ENCODE measurements around the gene KRTAP25-1. TPM values are rescaled to one million over a fixed set of nuclear protein-coding genes. Genes with fewer than 3 reads are reported as not detected.

Gene KRTAP25-1
- polyA plus RNA-seq, 3 donors from 2014 or later: not detected

DNA sequence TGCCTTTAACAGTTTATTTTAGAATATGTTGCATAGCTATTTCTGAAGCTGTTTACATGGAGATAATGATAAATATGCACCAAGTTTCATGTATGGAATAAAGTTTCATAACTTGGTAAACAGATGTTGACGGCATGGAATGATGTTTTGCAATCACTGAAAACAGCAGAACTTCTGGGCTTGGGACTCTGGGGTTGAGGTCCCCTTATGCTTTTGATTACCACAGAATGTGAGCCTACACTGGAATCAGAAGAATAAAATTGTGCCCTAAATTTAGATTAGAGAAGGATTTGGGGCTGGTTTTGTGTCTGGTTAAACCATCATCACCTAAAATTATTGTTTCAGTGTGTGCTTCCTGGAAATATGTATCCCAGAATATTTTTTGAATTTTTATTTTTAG, 17.7 kb downstream of the KRTAP25-1 start:
- Mint-ChIP-seq H3K4me1 (no peaks in the 10 kb centered on the region), H3K27ac (no peak overlapping the region), H3K36me3 (no peaks in the 10 kb centered on the region), H3K27me3 (ENCODE audit: low read depth in 3 of 3) (no peaks in the 10 kb centered on the region), H3K9me3 (peaks cover 4 to 17% (median 8%) of the 10 kb centered on the region in 6 donors), H3K4me3 (no peak overlapping the region)
- DNase-seq: no peak

DNA sequence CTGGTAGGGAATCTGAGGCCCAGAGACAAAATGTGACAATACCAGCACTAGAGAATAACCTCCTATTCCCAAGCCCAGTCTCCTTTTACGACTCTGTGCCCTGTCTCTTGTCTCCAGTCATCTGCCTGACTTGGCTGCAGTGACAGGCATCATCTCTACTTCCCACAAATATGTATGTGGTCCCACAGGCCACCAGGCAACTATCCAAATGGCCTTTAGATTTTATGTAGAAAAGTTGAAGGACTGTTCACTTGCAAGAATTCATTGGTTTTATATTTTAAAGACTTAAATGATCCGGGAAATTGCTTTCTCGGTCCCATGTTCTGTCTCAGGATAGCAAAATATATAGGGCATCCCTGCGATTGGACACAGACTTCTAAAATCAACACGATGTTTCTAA, 18.2 kb downstream of the KRTAP25-1 start:
- Mint-ChIP-seq H3K4me1 (no peaks in the 10 kb centered on the region), H3K27ac (no peak overlapping the region), H3K27me3 (ENCODE audit: low read depth in 3 of 3) (no peaks in the 10 kb centered on the region), H3K9me3 (peaks cover 1 to 22% (median 8%) of the 10 kb centered on the region in 6 donors), H3K36me3 (no peaks in the 10 kb centered on the region), H3K4me3 (no peak overlapping the region)
- DNase-seq: no peak

DNA sequence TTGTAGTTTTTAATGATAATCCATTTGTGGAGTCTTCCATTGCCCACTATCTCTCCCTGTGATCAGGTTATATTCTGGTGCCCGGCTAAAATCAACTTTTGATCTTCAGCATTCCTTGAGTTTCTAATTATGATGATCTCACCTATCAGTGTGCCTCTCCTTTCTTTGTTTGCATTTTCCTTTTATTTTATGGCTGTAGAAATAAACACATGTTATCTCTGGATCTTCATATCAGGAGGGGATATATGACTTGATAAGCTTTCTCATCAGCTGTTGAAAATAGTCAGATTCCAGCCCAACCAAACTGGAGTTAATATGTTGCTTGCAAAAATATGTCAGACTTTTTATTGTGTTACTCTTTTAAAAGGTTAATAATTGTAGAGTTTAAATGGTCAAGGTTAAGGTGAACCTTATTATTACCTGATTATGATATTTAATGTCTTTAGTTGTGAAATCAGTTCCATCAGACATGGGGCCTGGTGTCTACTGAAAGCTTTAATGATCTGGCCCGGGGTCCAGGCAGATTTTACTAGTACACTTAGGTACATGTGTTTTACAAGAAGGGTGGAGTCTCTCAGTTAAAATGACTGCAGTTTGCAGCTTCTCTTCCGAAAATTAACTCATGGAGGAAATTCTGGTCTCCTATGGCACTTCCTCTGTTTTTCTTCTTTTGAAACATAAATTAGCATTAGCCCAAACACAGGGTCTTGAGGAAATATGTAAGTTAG, 19.3 kb downstream of the KRTAP25-1 start:
- Mint-ChIP-seq H3K4me3 (no peak overlapping the region), H3K4me1 (no peaks in the 10 kb centered on the region), H3K36me3 (no peaks in the 10 kb centered on the region), H3K9me3 (peaks cover 1 to 28% (median 10%) of the 10 kb centered on the region in 6 donors), H3K27me3 (ENCODE audit: low read depth in 3 of 3) (no peaks in the 10 kb centered on the region), H3K27ac (no peak overlapping the region)
- no peak for DNase-seq

DNA sequence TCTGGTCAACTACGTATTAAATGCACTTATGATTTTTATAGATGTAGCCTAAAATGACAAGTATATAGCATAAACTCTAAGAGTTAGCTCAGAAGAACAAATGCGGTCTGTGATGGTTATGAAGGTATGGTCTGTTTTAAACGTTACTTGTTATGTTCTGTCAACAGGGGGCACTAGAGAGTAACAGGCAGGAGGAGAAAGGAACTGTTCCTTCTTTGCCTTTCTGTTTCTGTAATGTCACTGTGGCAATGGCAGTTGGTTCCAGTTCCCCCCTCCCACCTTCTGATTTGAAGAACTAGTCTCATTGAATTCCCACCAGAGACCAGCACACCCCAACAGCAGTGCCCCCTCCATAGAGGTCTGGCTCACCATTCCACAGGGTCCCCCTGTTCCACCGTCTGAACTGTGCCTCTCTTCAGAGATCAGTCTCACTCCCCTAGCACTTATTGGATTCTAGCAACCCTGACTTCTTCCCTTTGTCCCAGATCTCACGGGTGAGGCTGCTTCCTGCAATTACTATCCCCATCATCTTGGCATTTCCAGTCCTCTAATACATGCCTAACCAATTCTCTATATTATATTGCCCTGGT, 20.6 kb downstream of the KRTAP25-1 start:
- H3K36me3 Mint-ChIP-seq: no peaks in the 10 kb centered on the region
- H3K9me3 Mint-ChIP-seq: peaks cover 4 to 33% (median 10%) of the 10 kb centered on the region in 6 donors
- H3K27me3 Mint-ChIP-seq (ENCODE audit: low read depth in 3 of 3): no peaks in the 10 kb centered on the region
- H3K4me1 Mint-ChIP-seq: no peaks in the 10 kb centered on the region
- DNase-seq: no peak
- no peak overlapping the region for H3K27ac Mint-ChIP-seq
- no peak overlapping the region for H3K4me3 Mint-ChIP-seq

DNA sequence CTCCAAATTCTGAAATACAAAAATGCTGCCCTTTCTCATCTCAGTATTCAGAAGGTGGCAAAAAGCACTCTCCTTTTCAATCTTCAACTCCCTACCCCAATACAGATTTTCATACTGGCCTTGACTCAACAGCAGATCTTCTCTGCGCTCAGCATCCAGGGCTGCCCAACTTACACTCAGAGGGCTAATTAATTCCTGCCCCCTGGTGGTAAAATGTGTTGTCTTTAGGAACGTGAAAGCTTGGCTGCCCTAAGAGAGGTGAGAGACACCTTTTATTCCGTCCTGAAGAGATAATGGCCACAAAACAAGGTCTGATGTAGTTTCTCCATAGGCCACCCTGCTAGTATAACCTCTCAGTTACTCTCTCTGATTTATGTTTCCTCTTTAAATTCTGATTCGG, 31.5 kb downstream of the KRTAP25-1 start:
- Mint-ChIP-seq H3K27me3 (ENCODE audit: low read depth in 3 of 3) (no peaks in the 10 kb centered on the region), H3K27ac (no peak overlapping the region), H3K4me1 (no peaks in the 10 kb centered on the region), H3K9me3 (peaks cover 0 to 47% (median 10%) of the 10 kb centered on the region in 6 donors), H3K36me3 (no peaks in the 10 kb centered on the region), H3K4me3 (no peak overlapping the region)
- no peak for DNase-seq

DNA sequence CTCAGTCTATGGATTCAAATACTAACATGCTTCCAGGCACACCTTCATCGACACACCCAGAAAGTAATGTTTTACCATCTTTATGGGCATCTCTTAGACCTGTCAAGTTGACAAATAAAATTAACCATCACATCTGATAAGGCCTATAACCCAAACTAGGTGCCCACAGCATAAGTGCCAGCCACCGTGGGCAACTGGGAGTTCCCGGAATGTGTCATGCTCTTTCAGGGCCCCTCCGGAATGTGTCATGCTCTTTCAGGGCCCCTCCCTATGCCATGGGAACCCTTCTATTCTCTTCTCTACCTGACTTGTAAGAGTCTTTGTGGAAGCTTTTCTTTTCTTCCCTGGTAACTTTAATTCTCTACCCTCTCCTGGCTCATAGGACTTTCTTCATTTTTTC, 33.2 kb downstream of the KRTAP25-1 start:
- Mint-ChIP-seq H3K9me3 (peaks cover under 1 to 36% (median 9%) of the 10 kb centered on the region in 6 donors), H3K4me1 (no peaks in the 10 kb centered on the region), H3K4me3 (no peak overlapping the region), H3K36me3 (no peaks in the 10 kb centered on the region), H3K27me3 (ENCODE audit: low read depth in 3 of 3) (no peaks in the 10 kb centered on the region), H3K27ac (no peak overlapping the region)
- DNase-seq: no peak

DNA sequence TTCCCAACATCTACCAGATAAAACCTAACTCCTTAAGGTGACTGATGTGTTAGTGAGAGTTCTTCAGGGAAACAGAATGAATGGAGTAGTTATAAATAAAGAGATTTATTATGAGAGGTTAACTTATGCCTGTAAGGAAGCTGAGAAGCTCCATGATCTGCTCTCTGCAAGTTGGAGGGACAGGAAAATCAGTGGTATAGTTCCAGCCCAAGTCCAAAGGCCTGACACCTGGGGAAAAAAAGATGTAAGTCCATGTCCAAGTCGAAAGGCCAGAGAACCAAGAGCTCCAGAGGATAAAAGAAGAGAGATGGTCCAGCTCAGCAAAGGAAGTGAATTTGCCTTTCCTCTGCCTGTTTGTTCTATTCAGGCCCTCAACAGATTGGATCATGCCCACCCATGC, 33.6 kb downstream of the KRTAP25-1 start:
- H3K27me3 Mint-ChIP-seq (ENCODE audit: low read depth in 3 of 3): no peaks in the 10 kb centered on the region
- H3K36me3 Mint-ChIP-seq: no peaks in the 10 kb centered on the region
- peaks cover 1 to 32% (median 8%) of the 10 kb centered on the region in 6 donors for H3K9me3 Mint-ChIP-seq
- H3K4me1 Mint-ChIP-seq: no peaks in the 10 kb centered on the region
- no peak for DNase-seq
- no peak overlapping the region for H3K4me3 Mint-ChIP-seq
- no peak overlapping the region for H3K27ac Mint-ChIP-seq

DNA sequence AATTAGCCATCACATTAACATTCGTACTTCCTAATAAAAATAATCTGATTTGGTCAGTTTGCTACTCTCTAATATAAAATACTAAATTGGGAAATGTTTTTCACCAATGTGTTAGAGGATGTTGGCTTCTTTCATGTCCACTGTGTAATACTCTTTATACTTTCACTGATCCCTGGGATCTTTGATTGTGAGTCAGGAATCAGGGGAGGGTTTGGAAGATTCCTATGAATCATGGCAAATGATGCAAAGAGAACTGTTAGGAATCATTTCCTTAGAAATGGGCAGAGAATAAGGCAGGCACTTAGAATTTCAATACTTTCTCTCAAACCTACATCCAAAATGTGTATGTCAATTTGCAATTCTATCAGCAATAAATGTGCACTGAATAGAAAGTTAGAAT, 37.5 kb downstream of the KRTAP25-1 start:
- Mint-ChIP-seq H3K27me3 (ENCODE audit: low read depth in 3 of 3) (peaks cover 0 to 1% (median 0%) of the 10 kb centered on the region in 3 donors), H3K4me3 (no peak overlapping the region)

DNA sequence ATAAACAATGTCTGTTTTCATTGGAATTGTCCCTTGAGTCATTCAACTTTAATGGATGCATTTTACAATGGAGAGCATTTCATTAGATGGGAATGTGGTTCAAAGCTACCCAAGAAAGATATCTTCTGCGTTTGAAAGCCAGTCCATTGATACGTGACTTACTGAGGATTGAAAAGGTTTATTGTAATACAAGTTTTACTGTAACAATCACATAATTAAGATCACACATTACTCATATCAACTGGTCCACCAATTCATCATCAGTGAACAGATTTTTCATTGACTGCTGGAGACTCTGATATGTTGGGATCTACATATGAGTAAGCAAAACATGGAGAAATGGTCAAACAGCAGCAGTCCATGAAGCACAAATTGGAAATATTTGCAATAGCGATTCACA, 39.4 kb downstream of the KRTAP25-1 start:
- Mint-ChIP-seq H3K36me3 (no peaks in the 10 kb centered on the region), H3K27me3 (ENCODE audit: low read depth in 3 of 3) (peaks cover 0 to 1% (median 0%) of the 10 kb centered on the region in 3 donors), H3K4me1 (no peaks in the 10 kb centered on the region), H3K4me3 (no peak overlapping the region), H3K9me3 (peaks cover 1 to 27% (median 6%) of the 10 kb centered on the region in 6 donors), H3K27ac (no peak overlapping the region)
- no peak for DNase-seq

More for the DNA sequence above, 37.5 kb downstream of the KRTAP25-1 start:
- no peaks in the 10 kb centered on the region for H3K4me1 Mint-ChIP-seq
- no peak for DNase-seq
- peaks cover 1 to 23% (median 4%) of the 10 kb centered on the region in 6 donors for H3K9me3 Mint-ChIP-seq
- H3K36me3 Mint-ChIP-seq: no peaks in the 10 kb centered on the region
- H3K27ac Mint-ChIP-seq: no peak overlapping the region

DNA sequence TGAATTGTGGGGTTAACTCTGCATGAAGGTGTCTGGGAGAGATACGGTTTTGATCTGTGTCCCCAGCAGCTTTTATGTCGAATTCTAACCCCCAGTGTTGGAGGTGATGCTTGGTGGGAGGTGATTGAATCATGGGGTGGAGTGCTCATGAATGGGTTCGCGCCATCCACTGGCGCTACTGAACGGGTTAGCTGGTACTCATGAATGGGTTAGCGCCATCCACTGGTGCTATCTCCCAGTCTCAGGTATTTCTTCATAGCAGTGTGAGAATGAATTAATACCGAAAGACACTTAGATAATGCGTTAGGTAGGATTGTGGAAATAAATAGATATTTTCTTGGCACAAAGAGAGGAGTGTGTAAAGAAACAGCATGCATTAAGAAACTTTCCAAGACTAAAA, 40.5 kb downstream of the KRTAP25-1 start:
- DNase-seq: no peak
- H3K4me3 Mint-ChIP-seq: no peak overlapping the region
- H3K27ac Mint-ChIP-seq: no peak overlapping the region
- no peaks in the 10 kb centered on the region for H3K36me3 Mint-ChIP-seq
- H3K4me1 Mint-ChIP-seq: no peaks in the 10 kb centered on the region
- peaks cover 0 to 1% (median 1%) of the 10 kb centered on the region in 3 donors for H3K27me3 Mint-ChIP-seq (ENCODE audit: low read depth in 3 of 3)
- peaks cover 1 to 31% (median 9%) of the 10 kb centered on the region in 6 donors for H3K9me3 Mint-ChIP-seq

DNA sequence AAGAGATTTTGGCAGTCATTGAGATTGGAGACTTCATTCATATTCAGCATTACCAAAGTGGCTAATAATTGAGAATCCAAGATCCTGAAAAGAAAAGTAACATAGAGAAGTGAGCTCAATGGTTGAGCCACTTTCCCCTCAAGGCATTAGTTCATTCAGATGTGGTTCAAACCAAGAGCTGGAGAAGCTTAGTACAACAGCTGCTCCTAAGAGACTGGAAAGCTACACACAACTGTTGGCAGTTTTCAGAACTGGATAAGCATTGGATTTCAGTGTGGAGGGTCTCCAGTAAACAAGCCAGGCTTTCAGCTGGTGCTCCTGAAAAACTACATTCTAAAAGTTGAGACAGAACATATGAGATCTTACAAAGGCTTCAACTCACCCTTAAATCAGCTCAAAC, 44.3 kb downstream of the KRTAP25-1 start:
- Mint-ChIP-seq H3K4me3 (no peak overlapping the region), H3K4me1 (no peaks in the 10 kb centered on the region), H3K36me3 (no peaks in the 10 kb centered on the region), H3K27me3 (ENCODE audit: low read depth in 3 of 3) (peaks cover 0 to 1% (median 1%) of the 10 kb centered on the region in 3 donors), H3K9me3 (peaks cover 3 to 30% (median 18%) of the 10 kb centered on the region in 6 donors), H3K27ac (no peak overlapping the region)
- no peak for DNase-seq

DNA sequence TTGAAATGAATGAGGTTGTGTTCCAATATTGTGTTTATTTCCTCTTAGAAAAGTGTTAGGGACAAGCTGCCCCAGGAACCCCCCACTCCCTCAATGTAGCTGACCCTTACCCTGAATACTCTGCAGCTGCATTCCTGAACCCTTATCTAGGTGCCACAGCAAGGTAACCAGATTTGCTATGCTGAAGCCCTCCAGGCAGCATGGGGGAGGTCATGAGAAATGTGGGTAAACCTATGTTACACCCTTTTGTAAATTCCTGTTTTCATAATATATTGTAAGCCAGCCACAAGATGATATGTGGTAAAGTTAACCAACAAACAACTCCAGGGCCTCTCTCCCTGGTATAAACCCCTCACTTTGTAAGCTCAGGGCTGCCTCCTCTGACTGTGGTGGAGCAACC, 45.6 kb downstream of the KRTAP25-1 start:
- H3K36me3 Mint-ChIP-seq: no peaks in the 10 kb centered on the region

DNA sequence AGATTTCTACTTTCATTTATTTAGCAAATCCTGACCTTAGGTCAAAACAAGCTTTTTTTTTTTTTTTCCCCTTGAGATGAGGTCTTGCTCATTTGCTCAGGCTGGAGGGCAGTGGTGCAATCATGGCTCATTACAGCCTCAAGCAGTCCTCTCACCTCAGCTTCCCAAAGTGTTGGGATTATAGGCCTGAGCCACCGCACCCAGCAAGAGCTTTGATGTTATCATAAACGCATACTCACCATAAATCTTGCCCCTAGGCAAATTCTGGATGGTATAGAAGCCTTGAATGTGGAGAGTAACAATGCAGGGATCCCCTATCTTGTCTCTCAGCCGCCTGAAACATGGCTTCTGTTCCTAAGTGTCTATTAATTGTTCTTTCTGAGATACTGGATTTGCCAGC, 48.7 kb downstream of the KRTAP25-1 start:
- Mint-ChIP-seq H3K4me1 (no peaks in the 10 kb centered on the region), H3K9me3 (peaks cover 3 to 27% (median 23%) of the 10 kb centered on the region in 6 donors), H3K27me3 (ENCODE audit: low read depth in 3 of 3) (peaks cover 0 to 2% (median 1%) of the 10 kb centered on the region in 3 donors), H3K36me3 (no peaks in the 10 kb centered on the region), H3K4me3 (no peak overlapping the region), H3K27ac (no peak overlapping the region)
- DNase-seq: no peak

More for the DNA sequence above, 45.6 kb downstream of the KRTAP25-1 start:
- Mint-ChIP-seq H3K27me3 (ENCODE audit: low read depth in 3 of 3) (peaks cover 0 to 1% (median 1%) of the 10 kb centered on the region in 3 donors), H3K4me1 (no peaks in the 10 kb centered on the region), H3K4me3 (no peak overlapping the region), H3K27ac (no peak overlapping the region), H3K9me3 (peaks cover 3 to 30% (median 16%) of the 10 kb centered on the region in 6 donors)
- DNase-seq: no peak
